ENCODE data around the gene GMPPB.

GRCh38 chr3:49712631-49713317 is 11.0 kb downstream of the GMPPB start:
- TF ChIP-seq ZNF274 (IDR thresholded peaks at IDR 0.05; ENCODE audit: low read depth, low read length): no peak
- no peak for TF ChIP-seq YY1 (IDR thresholded peaks at IDR 0.05; ENCODE audit: insufficient read depth, insufficient read length)
